Activated B cell treated with CpG ODN at 0.5 μM for 24 hours (primary cell): ENCODE data around the gene ABHD5. TPM values are rescaled to one million over a fixed set of nuclear protein-coding genes. Genes with fewer than 3 reads are reported as not detected.
A peak's percentile ranks its signal among the peaks of the same experiment; 100 is the strongest.

Experiments used
- ATAC-seq: fragments of 200-7000 bp; cut with Tn5 transposase; one replicate; pipeline ENCODE4 v1.10.0; 2021; ENCODE audit warnings: low read depth, mild to moderate bottlenecking, moderate library complexity
- CTCF ChIA-PET: fragments of 350-600 bp; sonication (Branson Sonifier 250); formaldehyde crosslinking; loops from one replicate; lab custom pipeline; 2021; ENCODE audit warnings: antibody characterized with exemption; lab: Charles Lee
- POLR2A ChIA-PET: fragments of 350-600 bp; sonication (Branson Sonifier 250); formaldehyde crosslinking; loops from one replicate; lab custom pipeline; 2021; ENCODE audit warnings: antibody characterized with exemption; lab: Charles Lee
- DNase-seq: peaks from one replicate; pipeline ENCODE4 v3.0.0; 2022
- H3K27ac Mint-ChIP-seq: one replicate; pipeline ENCODE4 v1.8.0; 2020; ENCODE audit warnings: mixed read lengths
- H3K27me3 Mint-ChIP-seq: one replicate; pipeline ENCODE4 v1.8.0; 2021; ENCODE audit warnings: mixed read lengths
- H3K36me3 Mint-ChIP-seq: one replicate; pipeline ENCODE4 v1.8.0; 2021; ENCODE audit warnings: low read depth, mixed read lengths
- H3K4me1 Mint-ChIP-seq: one replicate; pipeline ENCODE4 v1.8.0; 2021; ENCODE audit warnings: mixed read lengths
- H3K4me3 Mint-ChIP-seq: one replicate; pipeline ENCODE4 v1.8.0; 2020; ENCODE audit warnings: mild to moderate bottlenecking, mixed read lengths
- H3K9me3 Mint-ChIP-seq: one replicate; pipeline ENCODE4 v1.8.0; 2020; ENCODE audit warnings: mixed read lengths
- CTCF ChIP-seq: fragments of 200-600 bp; IDR thresholded peaks from one replicate; pipeline ENCODE4 v1.8.0; 2022; ENCODE audit warnings: antibody characterized with exemption, mild to moderate bottlenecking
- intact Hi-C: fragments of 100-400 bp; cut with micrococcal nuclease; formaldehyde crosslinking; loops from one replicate; pipeline ENCODE4 v1.15.1; 2024
- total RNA-seq: library from RNA; stranded (reverse); gene quantifications from 2 replicates; pipeline ENCODE4 v1.2.3, GENCODE V29; 2022

The ABHD5 gene
- total RNA-seq: 6.0 and 8.0 TPM in 2 replicates

GRCh38 chr3:43690400-43691119 is at the start of gene ABHD5:
Gene ABHD5, plus strand, starts transcription at chr3:43690938. Its CDS starts 55 bp downstream, at chr3:43690993.
- Mint-ChIP-seq H3K4me3 (peak within 1 kb of the TSS; percentile 88), H3K9me3 (no peaks in the 10 kb centered on the region), H3K27ac (peak within 1 kb of the TSS; percentile 86), H3K4me1 (peaks cover 28% of the 10 kb centered on the region), H3K27me3 (no peaks in the 10 kb centered on the region), H3K36me3 (no peaks in the 10 kb centered on the region)
- DNase-seq: peak; percentile 92
- ATAC-seq: peak; percentile 82
- intact Hi-C loops: loop anchor here (1.0 to 10.0 kb wide), 13 partner anchors 68 to 1287 kb away; partner anchors contain the start of genes ANO10, CCDC13, EXOSC7 and TCAIM
- ChIA-PET CTCF (no interaction called here), POLR2A (interaction anchor here (0.9 to 1.5 kb wide), 4 partner anchors 68 to 305 kb away, joined by 3 to 11 read pairs (median 3); partner anchors contain the start of gene ANO10)
- TF ChIP-seq CTCF: no peak

GRCh38 chr3:43641306-43642114 is 49.2 kb upstream of the ABHD5 start:
- Mint-ChIP-seq H3K4me3 (no peak overlapping the region), H3K27me3 (peaks cover 17% of the 10 kb centered on the region), H3K9me3 (no peaks in the 10 kb centered on the region), H3K27ac (no peak overlapping the region), H3K36me3 (no peaks in the 10 kb centered on the region), H3K4me1 (no peaks in the 10 kb centered on the region)
- ChIA-PET CTCF (interaction anchor here (0.5 to 1.0 kb wide), 2 partner anchors 100 to 277 kb away, joined by 3 read pairs; no protein-coding TSS in a partner anchor), POLR2A (no interaction called here)
- TF ChIP-seq CTCF: no peak
- DNase-seq (no peak), ATAC-seq (no peak)
- intact Hi-C loops: no loop called here

- H3K4me3 Mint-ChIP-seq: no peak overlapping the region
- H3K27ac Mint-ChIP-seq: no peak overlapping the region
- POLR2A ChIA-PET: no interaction called here
These were observed 46.3 kb upstream of the ABHD5 start for GRCh38 chr3:43644443-43644842.

GRCh38 chr3:43647331-43648166 is 43.2 kb upstream of the ABHD5 start:
- TF ChIP-seq CTCF: no peak
- Mint-ChIP-seq H3K9me3 (no peaks in the 10 kb centered on the region), H3K27me3 (peaks cover 20% of the 10 kb centered on the region), H3K27ac (no peak overlapping the region), H3K36me3 (no peaks in the 10 kb centered on the region), H3K4me3 (no peak overlapping the region), H3K4me1 (no peaks in the 10 kb centered on the region)
- CTCF ChIA-PET: no interaction called here
- POLR2A ChIA-PET: no interaction called here
- DNase-seq (no peak), ATAC-seq (no peak)
- intact Hi-C loops: no loop called here

More at GRCh38 chr3:43644443-43644842, 46.3 kb upstream of the ABHD5 start:
- H3K36me3 Mint-ChIP-seq: no peaks in the 10 kb centered on the region
- no peak for TF ChIP-seq CTCF
- H3K4me1 Mint-ChIP-seq: no peaks in the 10 kb centered on the region
- CTCF ChIA-PET: no interaction called here
- intact Hi-C loops: no loop called here
- ATAC-seq: no peak
- peaks cover 12% of the 10 kb centered on the region for H3K27me3 Mint-ChIP-seq
- no peak for DNase-seq
- no peaks in the 10 kb centered on the region for H3K9me3 Mint-ChIP-seq
